Measurements from ENCODE around the gene PGBD4. TPM values are rescaled to one million over a fixed set of nuclear protein-coding genes. Genes with fewer than 3 reads are reported as not detected.

Gene PGBD4
- total and polyA plus RNA-seq, 2 donors (not counting 3 experiments of a cell fraction or from before 2014, with no cell fraction given): 0.39 to 1.1 TPM

- peak overlapping the region; percentile 31 for H3K9ac ChIP-seq (replicated peaks; ENCODE audit: extremely low read depth, insufficient read depth, low read length)
- peaks cover 9% of the 10 kb centered on the region for H3K4me1 ChIP-seq (ENCODE audit: control insufficient read depth, extremely low read depth, insufficient read depth, low read length)
- dilution Hi-C loops (cut with MboI; ENCODE audit: extremely low pct_ligation_motif_present, low sequenced_read_pairs) (no loop called here), intact Hi-C loops (cut with micrococcal nuclease) (no loop called here)
- H4K20me1 ChIP-seq (replicated peaks; ENCODE audit: control insufficient read depth, extremely low read depth, insufficient read depth, low read length): no peaks in the 10 kb centered on the region
- H3K9me1 ChIP-seq (replicated peaks; ENCODE audit: control insufficient read depth, extremely low read depth, insufficient read depth, low read length): no peaks in the 10 kb centered on the region
- TF ChIP-seq JUN (IDR thresholded peaks at IDR 0.05; ENCODE audit: borderline replicate concordance, insufficient read depth, insufficient read length, low read depth): peak; percentile 55
- no peak for TF ChIP-seq MYC (IDR thresholded peaks at IDR 0.05; ENCODE audit: low read depth, low read length)
- TF ChIP-seq, protein P1, sequence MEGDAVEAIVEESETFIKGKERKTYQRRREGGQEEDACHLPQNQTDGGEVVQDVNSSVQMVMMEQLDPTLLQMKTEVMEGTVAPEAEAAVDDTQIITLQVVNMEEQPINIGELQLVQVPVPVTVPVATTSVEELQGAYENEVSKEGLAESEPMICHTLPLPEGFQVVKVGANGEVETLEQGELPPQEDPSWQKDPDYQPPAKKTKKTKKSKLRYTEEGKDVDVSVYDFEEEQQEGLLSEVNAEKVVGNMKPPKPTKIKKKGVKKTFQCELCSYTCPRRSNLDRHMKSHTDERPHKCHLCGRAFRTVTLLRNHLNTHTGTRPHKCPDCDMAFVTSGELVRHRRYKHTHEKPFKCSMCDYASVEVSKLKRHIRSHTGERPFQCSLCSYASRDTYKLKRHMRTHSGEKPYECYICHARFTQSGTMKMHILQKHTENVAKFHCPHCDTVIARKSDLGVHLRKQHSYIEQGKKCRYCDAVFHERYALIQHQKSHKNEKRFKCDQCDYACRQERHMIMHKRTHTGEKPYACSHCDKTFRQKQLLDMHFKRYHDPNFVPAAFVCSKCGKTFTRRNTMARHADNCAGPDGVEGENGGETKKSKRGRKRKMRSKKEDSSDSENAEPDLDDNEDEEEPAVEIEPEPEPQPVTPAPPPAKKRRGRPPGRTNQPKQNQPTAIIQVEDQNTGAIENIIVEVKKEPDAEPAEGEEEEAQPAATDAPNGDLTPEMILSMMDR (IDR thresholded peaks at IDR 0.05; ENCODE audit: extremely low read depth in 1 of 2, insufficient read depth in 1 of 2, low read depth in 1 of 2, low read length in 2 of 2): no peak
- TF ChIP-seq GATA2 (IDR thresholded peaks at IDR 0.05; ENCODE audit: insufficient read depth, insufficient read length, low read depth, low read length): no peak
- no peaks in the 10 kb centered on the region for H3K36me3 ChIP-seq (ENCODE audit: control insufficient read depth in 2 of 2, extremely low read depth in 1 of 2, insufficient read depth in 2 of 2, low read length in 2 of 2)
- H3K4me3 ChIP-seq (replicated peaks in 1 of 3; ENCODE audit: insufficient read depth in 1 of 3, low read depth in 1 of 3, low read length in 3 of 3): no peak overlapping the region
- no peaks in the 10 kb centered on the region for H3K79me2 ChIP-seq (ENCODE audit: control insufficient read depth, insufficient read depth, low read length)
- H2AFZ ChIP-seq (ENCODE audit: low read depth, low read length): peak overlapping the region; percentile 68
- no peaks in the 10 kb centered on the region for H3K9me3 ChIP-seq (replicated peaks; ENCODE audit: control insufficient read depth, insufficient read depth, low read length)
- H3K27me3 ChIP-seq (ENCODE audit: control insufficient read depth in 2 of 2, insufficient read depth in 2 of 2, low read length in 2 of 2): peaks cover 0 to 1% of the 10 kb centered on the region in 2 experiments
- peak overlapping the region; percentile 65 for H3K4me2 ChIP-seq (ENCODE audit: insufficient read depth, low read length)
- H3K27ac ChIP-seq (ENCODE audit: insufficient read depth, low read depth, low read length): peak overlapping the region; percentile 59
- CTCF ChIA-PET: interaction anchor here (2.3 kb wide), 1 partner anchor 154 kb away, joined by 7 read pairs; the partner anchor contains the start of gene KATNBL1
- BruUV-seq (replicated peaks): no TSS peak
- POLR2A ChIA-PET: no interaction called here
- DNase-seq (ENCODE audit: low read depth, low spot score) (peak; percentile 73), FAIRE-seq (peak; percentile 95)
Observed at GRCh38 chr15:34055868-34056595, 45.9 kb upstream of the PGBD4 start.

- H3K27me3 ChIP-seq (ENCODE audit: control insufficient read depth in 2 of 2, insufficient read depth in 2 of 2, low read length in 2 of 2): peaks cover 0 to 1% of the 10 kb centered on the region in 2 experiments
- H3K79me2 ChIP-seq (ENCODE audit: control insufficient read depth, insufficient read depth, low read length): no peaks in the 10 kb centered on the region
- H3K4me2 ChIP-seq (ENCODE audit: insufficient read depth, low read length): no peak overlapping the region
- intact Hi-C loops (cut with micrococcal nuclease): no loop called here
- H4K20me1 ChIP-seq (replicated peaks; ENCODE audit: control insufficient read depth, extremely low read depth, insufficient read depth, low read length): no peaks in the 10 kb centered on the region
- H2AFZ ChIP-seq (ENCODE audit: low read depth, low read length): no peak overlapping the region
- FAIRE-seq (no peak), DNase-seq (ENCODE audit: low read depth, low spot score) (no peak)
- no peak overlapping the region for H3K4me3 ChIP-seq (replicated peaks in 1 of 3; ENCODE audit: insufficient read depth in 1 of 3, low read depth in 1 of 3, low read length in 3 of 3)
- H3K9ac ChIP-seq (replicated peaks; ENCODE audit: extremely low read depth, insufficient read depth, low read length): no peak overlapping the region
- no peaks in the 10 kb centered on the region for H3K9me1 ChIP-seq (replicated peaks; ENCODE audit: control insufficient read depth, extremely low read depth, insufficient read depth, low read length)
- POLR2A ChIA-PET: no interaction called here
- dilution Hi-C loops (cut with MboI; ENCODE audit: extremely low pct_ligation_motif_present, low sequenced_read_pairs): no loop called here
- no TSS peak for BruUV-seq (replicated peaks)
- peaks cover 9% of the 10 kb centered on the region for H3K4me1 ChIP-seq (ENCODE audit: control insufficient read depth, extremely low read depth, insufficient read depth, low read length)
- no peaks in the 10 kb centered on the region for H3K36me3 ChIP-seq (ENCODE audit: control insufficient read depth in 2 of 2, extremely low read depth in 1 of 2, insufficient read depth in 2 of 2, low read length in 2 of 2)
- CTCF ChIA-PET: interaction anchor here (2.3 kb wide), 1 partner anchor 153 kb away, joined by 7 read pairs; the partner anchor contains the start of gene KATNBL1
- H3K27ac ChIP-seq (ENCODE audit: insufficient read depth, low read depth, low read length): no peak overlapping the region
- TF ChIP-seq, protein P1 (IDR thresholded peaks at IDR 0.05; ENCODE audit: extremely low read depth in 1 of 2, insufficient read depth in 1 of 2, low read depth in 1 of 2, low read length in 2 of 2): no peak
- TF ChIP-seq JUN (IDR thresholded peaks at IDR 0.05; ENCODE audit: borderline replicate concordance, insufficient read depth, insufficient read length, low read depth) (no peak), FOS (IDR thresholded peaks at IDR 0.05; ENCODE audit: borderline replicate concordance, insufficient read depth, low read length) (no peak), POLR2A (IDR thresholded peaks at IDR 0.05; ENCODE audit: low read depth, low read length) (no peak), GATA2 (IDR thresholded peaks at IDR 0.05; ENCODE audit: insufficient read depth, insufficient read length, low read depth, low read length) (no peak), MYC (IDR thresholded peaks at IDR 0.05; ENCODE audit: low read depth, low read length) (no peak), EZH2 (IDR thresholded peaks at IDR 0.05; ENCODE audit: borderline replicate concordance, low read depth, low read length, severe bottlenecking) (no peak), POLR2AphosphoS5 (IDR thresholded peaks at IDR 0.05; ENCODE audit: insufficient read depth, low read depth, low read length) (no peak), MAX (IDR thresholded peaks at IDR 0.05; ENCODE audit: insufficient read depth, insufficient read length) (no peak)
- no peaks in the 10 kb centered on the region for H3K9me3 ChIP-seq (replicated peaks; ENCODE audit: control insufficient read depth, insufficient read depth, low read length)
Observed at GRCh38 chr15:34056911-34057310, 45.0 kb upstream of the PGBD4 start.

Measured in endothelial cell of umbilical vein (primary cell).